ENCODE data around the gene PKHD1. TPM values are rescaled to one million over a fixed set of nuclear protein-coding genes. Genes with fewer than 3 reads are reported as not detected.
A peak's percentile ranks its signal among the peaks of the same experiment; 100 is the strongest.

PKHD1 gene
- total RNA-seq, 1 experiment from 2014 or later: under 0.01 TPM

DNA sequence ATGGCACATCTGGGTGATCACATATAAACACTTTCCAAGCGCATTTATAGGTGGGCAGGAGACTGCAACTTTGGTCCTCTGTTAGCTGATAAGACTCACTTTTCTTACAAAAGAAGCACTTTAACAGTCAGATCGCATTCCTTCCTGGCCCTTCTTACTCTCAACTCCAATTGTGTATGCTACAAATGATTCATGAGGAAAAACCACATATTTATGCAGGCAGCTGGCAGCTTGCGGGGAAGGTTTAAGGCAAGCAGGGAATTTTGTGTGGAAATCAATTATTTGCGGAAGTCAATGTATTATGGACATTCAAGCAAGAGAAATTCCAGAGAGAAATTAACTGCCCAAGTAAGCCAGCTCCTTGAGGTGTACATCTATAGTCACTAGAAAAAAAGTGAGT is 194.0 kb downstream of the PKHD1 start:
- H3K27me3 ChIP-seq (replicated peaks): no peaks in the 10 kb centered on the region
- no peaks in the 10 kb centered on the region for H3K36me3 ChIP-seq
- no peaks in the 10 kb centered on the region for H3K9me3 ChIP-seq (replicated peaks)
- no peak for DNase-seq (ENCODE audit: low read depth in 1 of 2, low spot score in 2 of 2)
- H3K27ac ChIP-seq: no peak overlapping the region
- no peaks in the 10 kb centered on the region for H3K4me1 ChIP-seq (replicated peaks)
- no peak overlapping the region for H3K4me3 ChIP-seq

DNA sequence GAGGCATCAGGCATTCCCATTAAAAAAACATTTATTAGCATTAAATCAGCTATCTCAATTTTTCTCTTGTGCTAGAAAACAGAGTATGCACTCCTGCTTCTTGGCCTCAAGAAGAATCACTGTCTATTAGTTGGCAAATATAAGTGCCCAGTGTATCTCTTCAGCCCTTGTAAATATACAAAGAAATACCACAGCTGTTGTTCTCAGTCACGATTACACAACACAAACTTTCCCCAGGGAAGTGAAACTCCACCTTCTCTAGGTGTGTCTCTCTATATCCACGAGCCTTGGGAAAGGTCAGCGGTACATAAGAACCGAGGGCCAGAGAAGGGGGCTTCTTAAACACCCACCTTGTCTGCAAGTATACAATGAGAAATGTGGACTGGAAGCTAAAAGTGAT is 194.7 kb downstream of the PKHD1 start:
- no peaks in the 10 kb centered on the region for H3K9me3 ChIP-seq (replicated peaks)
- no peak overlapping the region for H3K27ac ChIP-seq
- no peak overlapping the region for H3K4me3 ChIP-seq
- no peak for DNase-seq (ENCODE audit: low read depth in 1 of 2, low spot score in 2 of 2)
- H3K4me1 ChIP-seq (replicated peaks): no peaks in the 10 kb centered on the region
- no peaks in the 10 kb centered on the region for H3K27me3 ChIP-seq (replicated peaks)
- no peaks in the 10 kb centered on the region for H3K36me3 ChIP-seq

DNA sequence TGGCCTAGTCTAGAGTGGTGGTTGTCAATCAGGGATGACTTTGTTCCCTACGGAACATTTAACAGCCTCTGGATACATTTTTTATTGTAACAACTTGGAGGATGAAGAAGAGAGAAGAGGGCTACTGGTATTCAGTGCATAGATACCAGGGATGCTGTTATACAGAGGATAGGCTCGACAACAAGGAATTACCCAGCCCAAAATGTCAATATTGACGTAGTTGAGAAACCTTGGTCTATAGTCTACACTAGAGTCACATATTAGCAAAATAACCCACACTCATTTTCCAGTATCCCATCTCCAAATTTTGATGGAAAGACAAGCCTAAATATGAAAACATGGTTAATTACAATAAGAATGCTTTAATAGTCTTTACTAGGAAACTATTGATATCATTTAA is 195.1 kb downstream of the PKHD1 start:
- Histone ChIP-seq H3K27ac (no peak overlapping the region), H3K4me1 (replicated peaks) (no peaks in the 10 kb centered on the region), H3K4me3 (no peak overlapping the region), H3K27me3 (replicated peaks) (no peaks in the 10 kb centered on the region), H3K9me3 (replicated peaks) (no peaks in the 10 kb centered on the region), H3K36me3 (no peaks in the 10 kb centered on the region)
- DNase-seq (ENCODE audit: low read depth in 1 of 2, low spot score in 2 of 2): no peak

DNA sequence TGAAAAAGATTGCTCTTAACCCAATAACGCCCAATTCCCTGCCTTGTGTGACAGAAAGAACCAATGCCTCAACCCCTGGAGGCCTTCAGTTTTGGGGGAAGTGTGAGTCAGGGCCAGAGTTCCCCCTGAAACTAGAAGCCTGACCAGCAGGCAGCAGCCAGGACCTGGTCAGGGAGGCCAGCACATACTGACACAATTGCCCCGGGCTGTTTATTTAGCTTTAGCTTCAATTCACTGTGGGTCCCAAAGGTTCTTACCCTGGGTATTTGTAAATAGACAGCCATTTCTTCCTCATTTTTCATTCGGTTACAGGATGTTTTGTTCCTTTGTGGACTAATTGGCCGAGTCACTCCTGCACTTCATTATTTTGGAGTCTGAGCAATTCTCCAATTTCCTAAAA is 195.6 kb downstream of the PKHD1 start:
- H3K36me3 ChIP-seq: no peaks in the 10 kb centered on the region
- no peak overlapping the region for H3K4me3 ChIP-seq
- DNase-seq (ENCODE audit: low read depth in 1 of 2, low spot score in 2 of 2): no peak
- H3K9me3 ChIP-seq (replicated peaks): no peaks in the 10 kb centered on the region
- no peaks in the 10 kb centered on the region for H3K4me1 ChIP-seq (replicated peaks)
- no peaks in the 10 kb centered on the region for H3K27me3 ChIP-seq (replicated peaks)
- no peak overlapping the region for H3K27ac ChIP-seq

DNA sequence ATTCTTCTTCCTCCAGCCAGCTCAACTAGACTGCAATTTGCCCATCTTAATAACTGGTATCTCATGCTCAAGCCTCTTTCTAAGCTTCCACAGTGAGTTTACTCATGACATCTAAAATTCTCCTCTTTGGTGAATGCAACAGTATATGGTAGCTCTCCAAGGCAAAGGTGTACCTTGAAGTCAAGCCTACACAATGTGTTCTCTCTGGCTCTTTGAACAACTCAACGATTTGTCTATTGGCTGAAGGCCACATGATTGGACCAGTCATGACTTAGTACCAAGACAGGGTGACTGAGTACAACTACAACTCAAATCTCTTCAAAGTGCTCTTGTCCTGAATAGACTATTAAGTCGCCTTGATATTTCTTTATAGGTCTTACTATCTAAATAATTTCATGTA is 199.6 kb downstream of the PKHD1 start:
- no peak overlapping the region for H3K27ac ChIP-seq
- H3K27me3 ChIP-seq (replicated peaks): no peaks in the 10 kb centered on the region
- no peaks in the 10 kb centered on the region for H3K36me3 ChIP-seq
- no peaks in the 10 kb centered on the region for H3K9me3 ChIP-seq (replicated peaks)
- DNase-seq (ENCODE audit: low read depth in 1 of 2, low spot score in 2 of 2): no peak
- no peak overlapping the region for H3K4me3 ChIP-seq
- H3K4me1 ChIP-seq (replicated peaks): no peaks in the 10 kb centered on the region

DNA sequence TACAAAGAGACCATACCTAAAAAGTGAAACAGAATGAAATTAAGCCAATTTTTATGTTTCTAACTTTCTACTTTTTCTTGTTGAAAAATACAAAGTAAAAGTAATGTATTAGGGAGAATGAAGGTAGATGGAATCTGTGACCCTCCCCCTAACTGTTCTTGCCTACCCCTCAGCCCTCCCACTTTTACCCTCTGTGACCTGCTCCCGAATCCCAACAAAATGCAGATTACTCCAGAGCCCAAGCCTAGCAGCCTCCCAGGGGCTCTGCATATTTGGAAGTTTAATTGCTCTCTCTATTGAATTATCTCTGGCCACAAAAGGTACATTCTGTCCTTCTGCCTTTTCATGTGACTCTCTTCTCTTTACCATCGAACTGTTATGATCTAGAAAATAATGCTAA is 201.5 kb downstream of the PKHD1 start:
- no peak overlapping the region for H3K4me3 ChIP-seq
- H3K27me3 ChIP-seq (replicated peaks): no peaks in the 10 kb centered on the region
- DNase-seq (ENCODE audit: low read depth in 1 of 2, low spot score in 2 of 2): no peak
- H3K4me1 ChIP-seq (replicated peaks): no peaks in the 10 kb centered on the region
- H3K36me3 ChIP-seq: no peaks in the 10 kb centered on the region
- H3K9me3 ChIP-seq (replicated peaks): no peaks in the 10 kb centered on the region
- no peak overlapping the region for H3K27ac ChIP-seq

DNA sequence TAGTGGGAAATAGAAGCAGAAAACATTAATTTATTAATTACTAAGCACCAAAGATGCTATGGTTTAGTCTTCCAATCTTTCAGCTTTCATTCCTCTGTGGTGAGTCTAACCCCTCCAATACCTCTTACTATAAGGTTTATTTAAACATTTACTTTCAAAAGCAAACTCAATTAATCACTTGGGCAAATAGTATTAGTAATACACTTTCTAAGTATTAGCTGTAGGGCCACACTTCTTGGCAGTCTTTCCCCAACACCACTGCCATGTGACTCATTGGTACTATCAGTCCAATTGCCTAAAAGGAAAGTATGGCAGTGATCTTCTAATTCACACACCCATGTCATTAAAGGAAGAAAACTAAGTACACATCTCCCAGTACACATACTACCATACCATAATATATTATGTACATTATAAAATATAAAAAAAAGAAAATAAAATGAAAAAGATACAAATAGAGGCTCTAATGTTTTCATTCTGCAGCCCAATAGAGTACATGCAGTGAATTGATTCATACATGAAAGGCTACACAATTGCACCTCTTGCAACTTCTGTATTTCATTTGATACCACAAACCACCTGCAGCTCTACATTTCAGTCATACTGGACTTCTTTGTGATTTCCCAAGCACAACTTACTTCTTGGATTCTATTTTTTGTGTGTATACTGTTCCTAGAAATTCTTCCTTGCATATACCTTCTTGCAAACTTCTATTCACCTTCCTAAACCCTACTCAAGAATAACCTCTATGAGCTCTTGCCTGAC is 218.6 kb downstream of the PKHD1 start:
- no peaks in the 10 kb centered on the region for H3K4me1 ChIP-seq (replicated peaks)
- H3K27ac ChIP-seq: no peak overlapping the region
- DNase-seq (ENCODE audit: low read depth in 1 of 2, low spot score in 2 of 2): no peak
- H3K27me3 ChIP-seq (replicated peaks): 0 out of 2 replicates have a peak, but pooled peaks cover 3% of the 10 kb centered on the region
- no peak overlapping the region for H3K4me3 ChIP-seq
- H3K9me3 ChIP-seq (replicated peaks): no peaks in the 10 kb centered on the region
- H3K36me3 ChIP-seq: no peaks in the 10 kb centered on the region

DNA sequence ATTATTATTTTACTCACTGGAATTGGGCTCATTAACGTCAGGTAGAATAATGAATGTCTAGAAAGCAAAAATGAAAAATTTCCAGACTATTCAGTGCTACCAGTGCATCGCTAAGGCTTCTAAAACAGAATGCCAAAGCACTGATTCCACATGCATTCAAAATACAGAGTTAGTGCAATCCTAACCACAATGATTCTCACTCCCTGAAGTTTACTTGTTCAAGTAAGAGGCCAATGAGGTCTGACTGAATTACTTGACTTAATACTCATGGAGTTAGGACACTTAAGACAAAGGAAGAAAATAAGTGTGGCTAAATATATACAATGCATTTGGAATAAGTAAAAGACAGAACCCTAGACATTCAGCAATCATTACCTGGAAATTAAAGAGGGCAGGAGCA is 220.5 kb downstream of the PKHD1 start:
- Histone ChIP-seq H3K4me1 (replicated peaks) (no peaks in the 10 kb centered on the region), H3K36me3 (no peaks in the 10 kb centered on the region), H3K4me3 (no peak overlapping the region), H3K27ac (no peak overlapping the region), H3K9me3 (replicated peaks) (no peaks in the 10 kb centered on the region), H3K27me3 (replicated peaks) (0 out of 2 replicates have a peak, but pooled peaks cover 3% of the 10 kb centered on the region)
- DNase-seq (ENCODE audit: low read depth in 1 of 2, low spot score in 2 of 2): no peak

DNA sequence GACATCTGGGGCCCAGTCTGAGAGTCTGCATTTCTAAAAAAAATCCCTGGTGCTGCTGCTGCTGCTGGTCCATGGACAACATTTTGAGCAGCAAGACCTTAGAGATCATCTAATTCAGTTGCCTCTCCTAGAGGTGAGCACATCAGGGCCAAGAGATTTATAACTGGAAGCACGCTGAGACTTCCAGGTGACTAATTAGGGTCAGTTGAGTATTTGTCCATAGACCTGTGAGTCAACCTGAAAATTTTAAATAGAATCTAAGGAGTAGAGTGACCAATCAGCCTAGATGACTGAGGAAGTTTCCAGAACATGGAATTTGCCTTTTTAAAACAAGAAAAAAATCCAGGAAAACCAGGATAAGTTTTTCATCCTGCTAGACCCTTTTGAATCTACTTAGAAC is 221.4 kb downstream of the PKHD1 start:
- H3K27ac ChIP-seq: no peak overlapping the region
- no peak overlapping the region for H3K4me3 ChIP-seq
- H3K36me3 ChIP-seq: no peaks in the 10 kb centered on the region
- H3K9me3 ChIP-seq (replicated peaks): no peaks in the 10 kb centered on the region
- no peaks in the 10 kb centered on the region for H3K4me1 ChIP-seq (replicated peaks)
- DNase-seq (ENCODE audit: low read depth in 1 of 2, low spot score in 2 of 2): no peak
- H3K27me3 ChIP-seq (replicated peaks): 0 out of 2 replicates have a peak, but pooled peaks cover 3% of the 10 kb centered on the region

DNA sequence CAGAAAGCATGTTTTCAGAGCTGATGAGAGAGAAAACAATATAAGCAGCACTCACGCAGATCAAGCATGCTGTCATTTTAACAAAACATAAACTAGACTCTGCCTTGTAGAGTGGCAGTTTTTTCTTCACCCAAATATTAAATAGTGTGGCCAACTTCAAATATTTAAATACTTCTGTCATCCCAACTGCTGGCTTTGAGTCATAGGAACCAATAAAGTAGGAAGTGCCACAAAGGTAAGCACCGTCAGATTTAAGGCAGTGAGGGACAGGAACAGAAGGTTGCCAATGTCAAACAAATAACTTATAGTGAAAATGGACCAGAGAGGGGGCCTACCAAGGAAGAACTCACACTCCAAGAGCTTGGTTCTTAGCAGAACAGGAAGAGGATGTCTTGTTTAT is 222.2 kb downstream of the PKHD1 start:
- Histone ChIP-seq H3K4me3 (no peak overlapping the region), H3K9me3 (replicated peaks) (no peaks in the 10 kb centered on the region), H3K36me3 (no peaks in the 10 kb centered on the region), H3K27ac (no peak overlapping the region), H3K27me3 (replicated peaks) (0 out of 2 replicates have a peak, but pooled peaks cover 3% of the 10 kb centered on the region), H3K4me1 (replicated peaks) (no peaks in the 10 kb centered on the region)
- no peak for DNase-seq (ENCODE audit: low read depth in 1 of 2, low spot score in 2 of 2)

DNA sequence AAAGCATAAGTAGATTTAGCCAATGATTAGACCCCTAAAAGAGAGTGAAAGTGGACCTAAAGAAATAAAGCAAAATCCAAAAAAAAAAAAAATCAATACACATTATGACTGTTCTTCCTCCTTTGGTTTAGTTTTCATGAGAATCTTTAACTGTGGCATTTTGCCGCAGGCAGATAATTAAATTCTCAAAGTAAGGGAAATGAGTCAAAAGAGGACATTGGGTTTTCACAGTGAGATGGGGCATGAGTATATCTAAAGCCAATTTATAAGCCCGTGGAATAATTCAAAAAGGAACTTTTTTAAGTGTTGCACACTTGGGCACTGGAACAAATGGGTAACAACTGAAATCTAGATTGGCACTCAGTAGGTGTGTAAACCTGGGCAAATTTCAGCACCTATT is 230.3 kb downstream of the PKHD1 start:
- H3K4me3 ChIP-seq: no peak overlapping the region
- H3K9me3 ChIP-seq (replicated peaks): no peaks in the 10 kb centered on the region
- H3K27ac ChIP-seq: no peak overlapping the region
- no peaks in the 10 kb centered on the region for H3K27me3 ChIP-seq (replicated peaks)
- H3K36me3 ChIP-seq: no peaks in the 10 kb centered on the region
- no peaks in the 10 kb centered on the region for H3K4me1 ChIP-seq (replicated peaks)
- no peak for DNase-seq (ENCODE audit: low read depth in 1 of 2, low spot score in 2 of 2)

DNA sequence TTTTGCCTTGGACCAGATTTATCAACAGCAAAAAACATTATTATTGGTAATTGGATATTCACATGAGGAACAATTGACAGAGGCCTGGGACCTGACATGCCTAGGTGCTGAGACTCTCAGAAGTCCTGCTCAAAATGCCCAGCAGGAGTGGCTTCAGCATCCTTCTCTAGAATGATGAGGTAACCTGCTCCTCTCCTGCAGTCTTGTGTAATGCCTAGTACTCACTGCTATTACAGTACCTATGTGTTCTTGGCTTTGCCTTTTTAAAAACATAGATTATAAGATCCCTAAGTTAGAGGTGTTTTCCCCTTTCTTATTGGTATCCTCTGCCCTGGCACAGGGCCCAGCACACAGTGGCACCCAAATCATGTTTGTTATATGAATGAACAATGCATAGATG is 230.9 kb downstream of the PKHD1 start:
- H3K36me3 ChIP-seq: no peaks in the 10 kb centered on the region
- no peaks in the 10 kb centered on the region for H3K9me3 ChIP-seq (replicated peaks)
- H3K4me3 ChIP-seq: no peak overlapping the region
- no peak for DNase-seq (ENCODE audit: low read depth in 1 of 2, low spot score in 2 of 2)
- no peak overlapping the region for H3K27ac ChIP-seq
- H3K27me3 ChIP-seq (replicated peaks): no peaks in the 10 kb centered on the region
- no peaks in the 10 kb centered on the region for H3K4me1 ChIP-seq (replicated peaks)

DNA sequence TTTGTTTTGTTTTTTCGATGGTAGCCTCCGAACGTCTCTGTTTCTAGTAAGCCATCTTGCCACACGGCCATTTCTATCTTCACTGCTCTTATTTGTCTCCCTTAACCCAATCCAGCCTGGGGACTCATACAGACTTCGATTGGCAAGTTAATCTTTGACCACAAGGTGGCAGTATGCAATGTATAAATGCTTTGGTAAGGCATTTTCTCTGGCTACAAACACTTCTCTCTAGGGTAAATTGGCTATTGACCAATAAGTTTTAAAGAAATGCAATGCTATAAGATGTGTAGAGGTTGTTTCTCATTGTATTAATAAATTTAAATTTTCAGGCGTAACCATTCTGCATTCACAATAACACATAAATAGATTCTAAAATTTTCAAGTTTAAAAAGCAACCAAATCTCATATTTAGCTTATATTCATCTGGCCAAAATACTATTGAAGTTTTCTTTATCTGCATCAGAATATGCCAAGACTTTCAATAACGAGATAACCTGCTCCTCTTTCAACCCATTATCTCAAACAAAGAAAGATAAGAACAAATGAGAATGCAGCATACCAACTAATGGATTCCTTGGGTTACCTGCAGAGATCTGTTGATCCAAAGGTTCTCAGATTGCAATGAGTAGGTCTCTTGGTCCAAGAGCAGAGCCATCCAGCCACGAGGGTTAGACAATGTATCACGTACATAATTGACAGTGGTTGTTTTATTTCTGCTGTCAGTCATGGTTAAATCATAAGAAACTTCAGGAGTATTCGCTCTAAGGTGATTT is 231.9 kb downstream of the PKHD1 start:
- Histone ChIP-seq H3K4me3 (no peak overlapping the region), H3K27ac (no peak overlapping the region), H3K4me1 (replicated peaks) (no peaks in the 10 kb centered on the region), H3K27me3 (replicated peaks) (no peaks in the 10 kb centered on the region), H3K9me3 (replicated peaks) (no peaks in the 10 kb centered on the region), H3K36me3 (no peaks in the 10 kb centered on the region)
- peak in 1 of 2 experiments; percentile 35 for DNase-seq (ENCODE audit: low read depth in 1 of 2, low spot score in 2 of 2)

DNA sequence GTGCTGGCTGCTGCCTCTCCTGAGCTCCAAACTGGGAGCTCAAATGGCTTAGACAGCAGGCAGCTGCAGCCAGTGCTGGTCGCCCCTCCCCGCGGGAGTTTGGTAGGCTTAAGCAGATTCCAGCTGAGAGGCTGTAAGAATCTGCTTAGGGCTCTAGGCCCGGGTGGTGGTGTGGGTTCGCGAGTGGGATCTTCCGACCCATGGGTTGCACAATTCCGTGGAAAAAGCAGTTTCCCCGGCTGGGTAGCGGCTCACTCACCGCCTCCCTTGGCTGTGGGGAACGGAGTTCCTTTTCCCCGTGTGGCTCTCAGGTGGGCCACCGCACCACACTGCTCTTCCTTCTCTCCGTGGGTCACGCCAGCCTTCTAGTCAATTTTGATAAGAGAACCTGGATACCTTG is 232.5 kb downstream of the PKHD1 start:
- Histone ChIP-seq H3K27me3 (replicated peaks) (no peaks in the 10 kb centered on the region), H3K36me3 (no peaks in the 10 kb centered on the region), H3K27ac (no peak overlapping the region), H3K4me3 (no peak overlapping the region), H3K4me1 (replicated peaks) (no peaks in the 10 kb centered on the region), H3K9me3 (replicated peaks) (no peaks in the 10 kb centered on the region)
- DNase-seq (ENCODE audit: low read depth in 1 of 2, low spot score in 2 of 2): no peak

Measured in SJSA1 (cell line).